ENCODE results near the gene KCNN4. TPM values are rescaled to one million over a fixed set of nuclear protein-coding genes. Genes with fewer than 3 reads are reported as not detected.

KCNN4 gene
- total and polyA plus RNA-seq, 2 experiments from 2014 or later, result 3.6 to 5.4 TPM

DNA sequence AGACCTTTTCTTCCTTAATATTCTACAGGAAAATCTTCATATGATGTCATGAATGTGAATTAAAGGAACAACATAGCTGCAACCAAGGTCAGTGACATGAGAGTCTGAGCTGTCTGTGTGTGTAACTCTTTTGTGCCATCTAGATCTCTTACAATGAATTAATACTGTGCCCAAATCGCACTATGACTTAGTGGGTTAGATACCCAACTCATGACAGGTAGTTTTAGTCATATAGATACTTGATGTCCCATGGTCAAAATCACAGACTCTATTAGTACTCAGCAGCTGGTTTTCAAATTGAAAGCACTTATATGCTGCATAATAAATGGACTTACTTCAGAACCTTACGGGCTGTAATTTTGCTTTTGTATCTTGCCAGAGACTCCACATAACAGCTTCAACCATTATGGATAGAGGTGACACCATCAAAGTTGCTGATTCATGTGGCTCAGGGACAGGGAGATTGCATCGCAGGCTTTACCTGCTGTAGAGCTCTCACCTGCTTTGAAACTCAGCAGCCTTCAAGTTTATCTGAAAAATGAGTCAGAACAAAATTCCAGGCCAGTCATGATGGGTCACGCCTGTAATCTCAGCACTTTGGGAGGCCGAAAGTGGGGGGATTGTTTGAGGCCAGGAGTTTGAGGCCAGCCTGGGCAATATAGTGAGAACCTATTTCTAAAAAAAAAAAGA lies 34.0 kb upstream of the KCNN4 start:
- Histone ChIP-seq H3K9me2 (replicated peaks; ENCODE audit: insufficient read depth) (no peaks in the 10 kb centered on the region), H3K27ac (no peak overlapping the region), H3K36me3 (replicated peaks; ENCODE audit: insufficient read depth, low read depth) (no peaks in the 10 kb centered on the region), H3K4me1 (ENCODE audit: insufficient read depth) (no peaks in the 10 kb centered on the region), H2AFZ (no peak overlapping the region), H3K9me3 (ENCODE audit: low read depth) (no peaks in the 10 kb centered on the region), H3K27me3 (no peaks in the 10 kb centered on the region), H3K79me2 (no peaks in the 10 kb centered on the region), H4K20me1 (ENCODE audit: insufficient read depth, poor library complexity, severe bottlenecking) (no peaks in the 10 kb centered on the region), H3K4me2 (no peak overlapping the region), H3K4me3 (no peak overlapping the region)
- WGBS (ENCODE audit: low lambda C conversion rate, missing lambda C conversion rate), result 80% methylated on average over 5 of the region's 5 CpGs
- TF ChIP-seq, protein P1, sequence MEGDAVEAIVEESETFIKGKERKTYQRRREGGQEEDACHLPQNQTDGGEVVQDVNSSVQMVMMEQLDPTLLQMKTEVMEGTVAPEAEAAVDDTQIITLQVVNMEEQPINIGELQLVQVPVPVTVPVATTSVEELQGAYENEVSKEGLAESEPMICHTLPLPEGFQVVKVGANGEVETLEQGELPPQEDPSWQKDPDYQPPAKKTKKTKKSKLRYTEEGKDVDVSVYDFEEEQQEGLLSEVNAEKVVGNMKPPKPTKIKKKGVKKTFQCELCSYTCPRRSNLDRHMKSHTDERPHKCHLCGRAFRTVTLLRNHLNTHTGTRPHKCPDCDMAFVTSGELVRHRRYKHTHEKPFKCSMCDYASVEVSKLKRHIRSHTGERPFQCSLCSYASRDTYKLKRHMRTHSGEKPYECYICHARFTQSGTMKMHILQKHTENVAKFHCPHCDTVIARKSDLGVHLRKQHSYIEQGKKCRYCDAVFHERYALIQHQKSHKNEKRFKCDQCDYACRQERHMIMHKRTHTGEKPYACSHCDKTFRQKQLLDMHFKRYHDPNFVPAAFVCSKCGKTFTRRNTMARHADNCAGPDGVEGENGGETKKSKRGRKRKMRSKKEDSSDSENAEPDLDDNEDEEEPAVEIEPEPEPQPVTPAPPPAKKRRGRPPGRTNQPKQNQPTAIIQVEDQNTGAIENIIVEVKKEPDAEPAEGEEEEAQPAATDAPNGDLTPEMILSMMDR (IDR thresholded peaks at IDR 0.05; ENCODE audit: poor library complexity), result no peak
- no peak for TF ChIP-seq EZH2phosphoT487 (IDR thresholded peaks at IDR 0.05; ENCODE audit: low read depth, severe bottlenecking, unreplicated experiment)
- TF ChIP-seq EZH2 (IDR thresholded peaks at IDR 0.05; ENCODE audit: borderline replicate concordance), result no peak
- DNase-seq (ENCODE audit: low spot score), result no peak

DNA sequence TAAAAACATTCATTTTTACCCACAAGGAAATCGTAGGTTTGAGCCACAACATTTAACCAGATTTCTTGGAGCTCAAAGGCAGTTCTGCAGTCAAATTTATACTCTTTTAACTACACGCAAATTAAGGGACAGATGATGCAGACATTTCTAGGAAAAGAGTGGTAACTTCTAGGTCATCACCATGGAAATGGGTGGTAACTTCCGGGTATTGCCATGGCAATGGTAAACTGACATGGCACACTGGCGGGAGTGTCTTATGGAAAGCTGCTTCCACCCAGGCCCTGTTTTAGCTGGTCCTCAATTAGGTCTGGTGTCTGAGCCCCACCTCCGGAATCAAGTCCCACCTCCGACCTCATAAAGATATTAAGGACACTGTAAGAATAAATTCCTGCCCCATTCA lies 31.9 kb upstream of the KCNN4 start:
- no peaks in the 10 kb centered on the region for H3K79me2 ChIP-seq
- 81% methylated on average over 6 of the region's 6 CpGs for WGBS (ENCODE audit: low lambda C conversion rate, missing lambda C conversion rate)
- H3K9me2 ChIP-seq (replicated peaks; ENCODE audit: insufficient read depth), result no peaks in the 10 kb centered on the region
- H4K20me1 ChIP-seq (ENCODE audit: insufficient read depth, poor library complexity, severe bottlenecking), result no peaks in the 10 kb centered on the region
- no peak overlapping the region for H2AFZ ChIP-seq
- H3K4me2 ChIP-seq, result no peak overlapping the region
- no peak for DNase-seq (ENCODE audit: low spot score)
- H3K4me1 ChIP-seq (ENCODE audit: insufficient read depth), result no peaks in the 10 kb centered on the region
- no peaks in the 10 kb centered on the region for H3K36me3 ChIP-seq (replicated peaks; ENCODE audit: insufficient read depth, low read depth)
- TF ChIP-seq EZH2 (IDR thresholded peaks at IDR 0.05; ENCODE audit: borderline replicate concordance) (no peak), EZH2phosphoT487 (IDR thresholded peaks at IDR 0.05; ENCODE audit: low read depth, severe bottlenecking, unreplicated experiment) (no peak)
- TF ChIP-seq, protein P1 (IDR thresholded peaks at IDR 0.05; ENCODE audit: poor library complexity), result no peak
- H3K4me3 ChIP-seq, result no peak overlapping the region
- H3K27me3 ChIP-seq, result no peaks in the 10 kb centered on the region
- no peak overlapping the region for H3K27ac ChIP-seq
- no peaks in the 10 kb centered on the region for H3K9me3 ChIP-seq (ENCODE audit: low read depth)

DNA sequence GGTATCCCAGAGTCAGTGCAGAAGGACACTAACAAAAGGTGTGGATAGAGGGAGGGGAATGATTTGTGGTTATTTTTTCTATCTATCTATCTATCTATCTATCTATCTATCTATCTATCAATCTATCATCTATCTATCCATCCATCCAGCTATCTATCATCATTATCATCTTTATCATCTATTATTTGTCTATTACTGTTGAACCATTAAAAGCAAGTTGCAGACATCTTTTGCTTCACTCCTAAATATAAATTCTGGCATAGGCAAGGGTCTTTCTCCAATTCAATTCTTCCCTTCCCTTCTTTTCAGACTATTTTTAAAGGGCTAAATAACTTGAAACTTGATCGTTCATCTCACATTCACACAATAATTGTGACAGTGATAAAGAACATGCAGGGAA lies 31.5 kb upstream of the KCNN4 start:
- TF ChIP-seq EZH2phosphoT487 (IDR thresholded peaks at IDR 0.05; ENCODE audit: low read depth, severe bottlenecking, unreplicated experiment) (no peak), EZH2 (IDR thresholded peaks at IDR 0.05; ENCODE audit: borderline replicate concordance) (no peak)
- TF ChIP-seq, protein P1 (IDR thresholded peaks at IDR 0.05; ENCODE audit: poor library complexity), result no peak
- Histone ChIP-seq H3K4me3 (no peak overlapping the region), H3K4me2 (no peak overlapping the region), H3K27ac (no peak overlapping the region), H2AFZ (no peak overlapping the region), H3K79me2 (no peaks in the 10 kb centered on the region), H4K20me1 (ENCODE audit: insufficient read depth, poor library complexity, severe bottlenecking) (no peaks in the 10 kb centered on the region), H3K27me3 (no peaks in the 10 kb centered on the region), H3K9me2 (replicated peaks; ENCODE audit: insufficient read depth) (no peaks in the 10 kb centered on the region), H3K9me3 (ENCODE audit: low read depth) (no peaks in the 10 kb centered on the region), H3K4me1 (ENCODE audit: insufficient read depth) (no peaks in the 10 kb centered on the region), H3K36me3 (replicated peaks; ENCODE audit: insufficient read depth, low read depth) (no peaks in the 10 kb centered on the region)
- 86% methylated on average over 1 of the region's 1 CpG for WGBS (ENCODE audit: low lambda C conversion rate, missing lambda C conversion rate)
- no peak for DNase-seq (ENCODE audit: low spot score)
